K562 (cell line): ENCODE results near the gene ZNF121. TPM values are rescaled to one million over a fixed set of nuclear protein-coding genes. Genes with fewer than 3 reads are reported as not detected.

ENCODE experiments used
- BRD9 ChIP-seq: fragments of 450-650 bp; IDR thresholded peaks from 2 replicates; pipeline ENCODE4 v1.6.1; 2018; ENCODE audit warnings: low read depth; ENCODE audit not compliant: partially characterized antibody
- CCNT2 ChIP-seq: IDR thresholded peaks from 2 replicates; pipeline ENCODE4 v1.6.1; 2011; ENCODE audit warnings: borderline replicate concordance, low read depth, mild to moderate bottlenecking, moderate library complexity, mixed read lengths, low read length; ENCODE audit not compliant: insufficient read length; ENCODE audit errors: extremely low read depth
- FIP1L1 ChIP-seq: fragments of 200-400 bp; formaldehyde crosslinking; IDR thresholded peaks from 2 replicates; pipeline ENCODE4 v1.6.1; 2018; ENCODE audit warnings: mild to moderate bottlenecking, low read depth, low read length; ENCODE audit not compliant: poor library complexity, severe bottlenecking
- HDAC3 ChIP-seq: fragments of 450-650 bp; IDR thresholded peaks from 2 replicates; pipeline ENCODE4 v1.6.1; 2018; ENCODE audit warnings: borderline replicate concordance, mild to moderate bottlenecking, moderate library complexity; ENCODE audit not compliant: partially characterized antibody
- NFIC ChIP-seq: fragments of 450-650 bp; IDR thresholded peaks from 2 replicates; pipeline ENCODE4 v1.6.1; 2017; ENCODE audit warnings: mild to moderate bottlenecking, inconsistent platforms
- NR2C1 ChIP-seq, 2 experiments: fragments of 450-650 bp; IDR thresholded peaks; 2 replicates each; pipeline ENCODE4 v1.6.1; 2017; ENCODE audit warnings: mild to moderate bottlenecking in 2 of 2, antibody characterized with exemption in 1 of 2, inconsistent platforms in 1 of 2, missing compliant biosample characterization in 1 of 2, missing genetic modification characterization in 1 of 2
- NRF1 ChIP-seq, 2 experiments: fragments of 450-650 bp; IDR thresholded peaks in 1 of 2; conservative IDR thresholded peaks in 1 of 2; 2 replicates each; pipeline ENCODE4 v1.6.1; 2014; ENCODE audit warnings: mild to moderate bottlenecking in 2 of 2
- RREB1 ChIP-seq: fragments of 250-450 bp; sonication (Bioruptor Pico); IDR thresholded peaks from 2 replicates; pipeline ENCODE4 v1.4.0; 2020
- SMAD2 ChIP-seq: fragments of 150-350 bp; IDR thresholded peaks from 2 replicates; pipeline ENCODE4 v1.6.1; 2014; ENCODE audit warnings: low read depth, mild to moderate bottlenecking, low read length
- UBTF ChIP-seq, 2 experiments: IDR thresholded peaks; 2 replicates each; pipeline ENCODE4 v1.6.1; 2012; ENCODE audit warnings: improper control_type of control experiment in 2 of 2, low read depth in 2 of 2, low read length in 2 of 2, borderline replicate concordance in 1 of 2
- ZNF277 ChIP-seq: fragments of 250-450 bp; sonication (Bioruptor Pico); IDR thresholded peaks from 2 replicates; pipeline ENCODE4 v1.8.0; 2022; ENCODE audit warnings: inconsistent platforms, mild to moderate bottlenecking, moderate library complexity, borderline replicate concordance
- ZNF76 ChIP-seq: fragments of 250-450 bp; sonication (Bioruptor Pico); IDR thresholded peaks from 2 replicates; pipeline ENCODE4 v1.4.0; 2020; ENCODE audit warnings: mild to moderate bottlenecking, moderate library complexity, borderline replicate concordance
- ZSCAN29 ChIP-seq: fragments of 450-650 bp; IDR thresholded peaks from 2 replicates; pipeline ENCODE4 v1.6.1; 2017
- polyA plus RNA-seq, 8 experiments: library from polyadenylated mRNA; depleted of rRNA in 4 of 8; stranded (reverse) in 5 of 8; unstranded in 3 of 8; fragments of >200 nt; fragmentation: Nextera tagmentation in 2 of 8; fragmentation: Illumina TruSeq in 1 of 8; extraction: Ambion mirVana in 2 of 8; extraction: Trizol in 1 of 8; gene quantifications; 2 replicates each; pipeline versions ENCODE4 v1.2.1 to v1.2.3, GENCODE V29; 2011 to 2014; ENCODE audit warnings: inconsistent platforms in 1 of 8, missing spikeins in 1 of 8
- total RNA-seq, 7 experiments: library from RNA; depleted of rRNA in 6 of 7; stranded (reverse); fragments of >200 nt in 6 of 7; fragmentation: Illumina TruSeq in 2 of 7; extraction: Trizol in 2 of 7; gene quantifications; 2 replicates each; pipeline versions ENCODE4 v1.2.1 to v1.2.3, GENCODE V29; 2011 to 2021; ENCODE audit warnings: low replicate concordance in 1 of 7

Gene ZNF121
- total and polyA plus RNA-seq, 9 of the 15 experiments (the other 6 are each of a cell fraction or from before 2014, with no cell fraction given): 14.6 to 115 (median 33.4) TPM

- TF ChIP-seq NR2C1 (IDR thresholded peaks at IDR 0.05): no peak
- peak; percentile 33; the same call in 1 of the 2 replicates for TF ChIP-seq NR2C1 (tag; IDR thresholded peaks at IDR 0.05)
- no peak for TF ChIP-seq FIP1L1
- TF ChIP-seq NFIC: peak; percentile 14; the same call in 1 of the 2 replicates
- peak; percentile 65 for TF ChIP-seq BRD9
- no peak for TF ChIP-seq ZSCAN29
- TF ChIP-seq RREB1 (CRISPR knock-in tag): 0 out of 2 replicates have a peak, but pooled peaks have one; percentile 30
- no peak for TF ChIP-seq SMAD2
- TF ChIP-seq ZNF277 (CRISPR knock-in tag): no peak
- TF ChIP-seq CCNT2: no peak
- no peak for TF ChIP-seq UBTF (IDR thresholded peaks at IDR 0.05; ENCODE audit: borderline replicate concordance in 1 of 2, low read depth in 2 of 2, low read length in 2 of 2)
- no peak for TF ChIP-seq HDAC3
- peak in 1 of 2 experiments; percentile 38 for TF ChIP-seq NRF1 (conservative IDR thresholded peaks at IDR 0.05 in 1 of 2, IDR thresholded peaks at IDR 0.05 in 1 of 2)
- TF ChIP-seq ZNF76 (CRISPR knock-in tag): 0 out of 2 replicates have a peak, but pooled peaks have one; percentile 73
These were observed at the start of gene ZNF121 (continued) for GRCh38 chr19:9584073-9584833.
